NCI-H82 (cell line): Measurements from ENCODE around the gene UBAP2.
A peak's percentile ranks its signal among the peaks of the same experiment; 100 is the strongest.
"Not testable (repeated sequence)": the region's sequence is repeated elsewhere in the genome, so short reads cannot be mapped to it uniquely, and the experiment has no call there.

Source experiments
- DNase-seq: peaks from one replicate; lab custom pipeline; 2025; lab: John Stamatoyannopoulos, UW

Gene UBAP2

GRCh38 chr9:34049630-34050384 is 1.1 kb upstream of the UBAP2 start:
- peak; percentile 68 for DNase-seq

- peak; percentile 64 for DNase-seq
Measured at GRCh38 chr9:34047864-34048726, 592 bp downstream of the UBAP2 start.

- peak; percentile 6 for DNase-seq
Measured at GRCh38 chr9:34046784-34047379, 1.8 kb downstream of the UBAP2 start.

GRCh38 chr9:34045903-34046302 is 2.8 kb downstream of the UBAP2 start:
- no peak for DNase-seq

- not testable (repeated sequence) for DNase-seq
Measured at GRCh38 chr9:34042074-34042473, 6.6 kb downstream of the UBAP2 start.

- not testable (repeated sequence) for DNase-seq
Measured at GRCh38 chr9:34038851-34039250, 9.8 kb downstream of the UBAP2 start.

- DNase-seq = no peak
Measured at GRCh38 chr9:34037626-34038025, 11.1 kb downstream of the UBAP2 start.

GRCh38 chr9:34036625-34037024 is 12.1 kb downstream of the UBAP2 start:
- DNase-seq = no peak

GRCh38 chr9:34035656-34036055 is 13.0 kb downstream of the UBAP2 start:
- DNase-seq = no peak

GRCh38 chr9:34034698-34035065 is 14.0 kb downstream of the UBAP2 start:
- DNase-seq = no peak

- no peak for DNase-seq
Measured at GRCh38 chr9:34032631-34033030, 16.1 kb downstream of the UBAP2 start.

GRCh38 chr9:34027845-34028574 is 20.7 kb downstream of the UBAP2 start:
- no peak for DNase-seq

GRCh38 chr9:34025811-34026210 is 22.9 kb downstream of the UBAP2 start:
- DNase-seq = no peak

- no peak for DNase-seq
Measured at GRCh38 chr9:34025062-34025461, 23.6 kb downstream of the UBAP2 start.

GRCh38 chr9:34024476-34024875 is 24.2 kb downstream of the UBAP2 start:
- not testable (repeated sequence) for DNase-seq

- DNase-seq = no peak
Measured at GRCh38 chr9:34016149-34016548, 32.5 kb downstream of the UBAP2 start.

GRCh38 chr9:34010979-34011378 is 37.7 kb downstream of the UBAP2 start:
- DNase-seq = peak; percentile 6

- DNase-seq = peak; percentile 4
Measured at GRCh38 chr9:34001951-34002350, 46.7 kb downstream of the UBAP2 start.

- DNase-seq = peak; percentile 59
Measured at GRCh38 chr9:34001298-34001697, 47.4 kb downstream of the UBAP2 start.

- no peak for DNase-seq
Measured at GRCh38 chr9:33995449-33995848, 53.2 kb downstream of the UBAP2 start.

- DNase-seq = no peak
Measured at GRCh38 chr9:33993104-33993503, 55.6 kb downstream of the UBAP2 start.

GRCh38 chr9:33992632-33993031 is 56.1 kb downstream of the UBAP2 start:
- no peak for DNase-seq
